ENCODE data around the gene GUCA2B.

Gene GUCA2B

DNA sequence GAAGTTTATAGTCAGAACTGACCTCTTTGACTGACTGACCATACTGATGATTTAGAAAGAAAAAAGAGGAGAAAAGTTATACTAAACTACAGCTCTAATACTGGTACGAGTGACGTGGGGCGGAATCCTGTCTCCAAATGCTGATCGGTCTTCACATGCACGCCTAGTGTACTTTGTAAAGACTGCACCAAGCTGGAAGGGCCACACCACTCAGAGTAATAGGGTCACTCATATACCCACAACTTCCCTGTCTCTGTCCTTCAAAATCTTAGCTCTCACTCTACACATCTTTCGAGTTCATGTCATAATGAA, 30.7 kb downstream of the GUCA2B start:
- in situ Hi-C loops (cut with HindIII; ENCODE audit: low sequenced_read_pairs), result no loop called here

GRCh38 chr1:42184616-42185015, 31.4 kb downstream of the GUCA2B start:
- in situ Hi-C loops (cut with HindIII; ENCODE audit: low sequenced_read_pairs), result no loop called here

GRCh38 chr1:42186152-42186551, 32.9 kb downstream of the GUCA2B start:
- in situ Hi-C loops (cut with HindIII; ENCODE audit: low sequenced_read_pairs), result no loop called here

DNA sequence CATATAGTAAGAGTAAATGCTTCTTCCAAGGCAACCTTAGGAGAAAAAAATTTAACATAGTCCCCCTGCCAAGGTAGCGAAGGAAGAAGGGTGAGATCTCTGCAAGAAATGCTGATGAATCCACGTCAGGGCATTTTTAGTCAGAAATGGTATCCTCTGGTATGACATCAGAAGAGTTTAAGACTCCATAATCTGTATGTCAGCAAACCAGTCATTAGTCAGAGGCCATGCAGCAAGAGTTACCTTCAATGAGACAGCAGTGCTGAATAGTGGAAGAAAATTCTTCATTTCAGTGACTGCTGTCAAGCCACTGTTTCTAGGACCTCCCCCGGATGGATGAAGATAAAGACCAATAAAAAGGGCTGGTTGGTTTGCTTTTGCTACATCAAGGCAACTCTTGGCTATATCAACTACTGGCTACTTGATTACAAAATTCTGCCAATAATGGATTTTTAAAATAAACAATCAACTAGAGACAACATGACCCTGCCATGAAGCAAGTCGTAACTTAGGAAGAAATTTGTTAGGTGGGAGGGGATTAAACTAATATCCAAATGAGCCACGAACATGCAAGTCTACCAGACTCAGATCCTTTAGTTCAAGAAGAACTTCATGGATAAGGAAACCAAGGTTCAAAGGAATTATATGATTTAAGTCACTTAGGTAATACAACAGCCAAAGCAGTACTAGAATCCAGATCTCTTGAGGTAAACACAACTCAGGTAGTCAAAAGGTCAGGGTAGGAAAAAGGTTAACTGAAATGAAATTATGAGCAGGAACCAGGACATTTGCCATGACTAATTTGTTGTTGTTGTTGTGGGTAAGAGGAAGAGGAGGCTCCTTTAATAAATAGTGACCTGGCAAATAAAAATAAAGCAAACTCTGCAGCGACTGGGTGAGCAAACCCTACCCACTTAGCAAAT, 37.0 kb downstream of the GUCA2B start:
- in situ Hi-C loops (cut with HindIII; ENCODE audit: low sequenced_read_pairs), result no loop called here

GRCh38 chr1:42191319-42191718, 38.1 kb downstream of the GUCA2B start:
- in situ Hi-C loops (cut with HindIII; ENCODE audit: low sequenced_read_pairs), result no loop called here

- in situ Hi-C loops (cut with HindIII; ENCODE audit: low sequenced_read_pairs), result no loop called here
Measured at GRCh38 chr1:42192106-42192505, 38.9 kb downstream of the GUCA2B start.

DNA sequence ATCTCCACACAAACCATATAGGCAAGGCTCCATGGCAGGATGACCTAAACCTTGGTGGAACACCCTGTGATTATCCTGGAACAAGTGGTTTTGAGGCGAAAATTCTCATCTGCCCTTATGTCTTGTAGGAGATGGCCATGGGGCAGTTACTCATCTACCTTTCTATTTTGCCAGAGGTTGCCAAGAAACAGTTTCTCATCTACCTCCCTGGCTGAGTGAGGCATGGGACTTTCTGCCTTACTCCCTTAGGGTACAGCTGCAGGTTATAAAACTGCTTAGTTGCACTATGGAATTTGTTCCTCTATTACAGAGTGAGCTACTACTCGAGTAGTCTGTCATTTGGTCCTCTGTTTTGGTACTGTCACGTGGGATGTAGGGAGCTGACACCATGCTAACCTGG, 42.6 kb downstream of the GUCA2B start:
- in situ Hi-C loops (cut with HindIII; ENCODE audit: low sequenced_read_pairs), result no loop called here

DNA sequence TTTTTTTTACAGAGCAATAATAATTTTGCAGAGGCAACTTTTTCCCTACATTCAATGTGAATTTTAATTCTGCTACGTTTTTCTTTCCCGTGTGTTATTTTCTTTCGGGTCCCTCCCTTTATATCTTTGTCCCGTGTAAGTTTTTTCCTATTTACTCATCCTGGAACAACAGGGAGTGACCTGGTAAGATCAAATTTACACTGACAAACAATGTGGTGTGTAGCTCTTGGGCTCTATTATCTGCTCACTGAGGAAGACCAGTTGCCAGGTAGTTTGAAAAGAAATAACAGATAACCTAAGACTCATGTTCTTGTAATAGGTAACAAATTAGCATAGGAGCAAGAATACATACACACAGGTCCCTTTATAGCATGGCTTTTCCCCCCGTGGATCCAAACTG, 45.0 kb downstream of the GUCA2B start:
- in situ Hi-C loops (cut with HindIII; ENCODE audit: low sequenced_read_pairs), result no loop called here

GRCh38 chr1:42201986-42202385, 48.8 kb downstream of the GUCA2B start:
- in situ Hi-C loops (cut with HindIII; ENCODE audit: low sequenced_read_pairs), result no loop called here
